ENCODE results near the gene TNNI2.

- no peak for TF ChIP-seq POLR2A (IDR thresholded peaks at IDR 0.05)
- no peak for TF ChIP-seq CTCF (IDR thresholded peaks at IDR 0.05)
Observed at GRCh38 chr11:1858154-1858553, 19.4 kb downstream of the TNNI2 start.
